ENCODE measurements around the gene TRIM15.
A peak's percentile ranks its signal among the peaks of the same experiment; 100 is the strongest.
"Not testable (repeated sequence)": the region's sequence is repeated elsewhere in the genome, so short reads cannot be mapped to it uniquely, and the experiment has no call there.

The TRIM15 gene

DNA sequence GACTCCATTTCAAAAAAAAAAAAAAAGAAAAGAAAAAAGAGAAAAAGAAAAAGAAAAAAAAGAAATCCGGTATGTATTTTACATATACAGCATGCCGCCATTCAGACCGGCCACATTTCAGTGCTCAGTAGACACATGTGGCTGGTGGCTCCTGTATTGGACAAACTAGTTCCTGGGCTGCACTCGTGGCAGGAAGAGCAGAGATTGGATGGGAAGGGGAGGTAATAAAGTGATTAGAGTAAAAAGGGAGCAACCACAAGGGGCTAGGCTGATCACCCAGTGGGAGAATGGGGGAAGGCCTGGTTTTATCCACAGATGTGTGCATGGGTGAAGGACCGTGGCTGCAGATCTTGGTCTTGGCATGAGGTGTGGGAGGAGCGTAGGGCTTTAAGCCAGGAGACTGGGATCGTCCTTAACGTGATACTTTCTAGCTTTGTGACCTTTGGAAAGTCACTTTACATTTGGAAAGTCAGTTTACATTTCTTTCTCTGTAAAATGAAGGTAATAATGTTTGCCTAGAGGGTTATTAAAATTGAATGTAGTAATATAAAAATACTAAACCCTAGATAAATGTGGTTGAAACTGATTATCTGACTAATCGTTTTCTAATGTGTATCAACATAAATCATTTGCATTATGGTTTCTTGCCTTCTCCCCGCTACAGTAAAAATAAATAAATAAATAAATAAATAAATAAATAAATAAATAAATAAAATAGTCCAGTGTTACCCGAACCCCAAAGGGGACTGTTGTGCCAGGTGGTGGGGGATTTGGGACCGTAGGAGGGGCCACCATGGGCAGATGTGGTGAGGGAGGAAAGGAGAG, 869 bp upstream of the TRIM15 start:
- peak; percentile 34 for DNase-seq (ENCODE audit: low spot score)

DNA sequence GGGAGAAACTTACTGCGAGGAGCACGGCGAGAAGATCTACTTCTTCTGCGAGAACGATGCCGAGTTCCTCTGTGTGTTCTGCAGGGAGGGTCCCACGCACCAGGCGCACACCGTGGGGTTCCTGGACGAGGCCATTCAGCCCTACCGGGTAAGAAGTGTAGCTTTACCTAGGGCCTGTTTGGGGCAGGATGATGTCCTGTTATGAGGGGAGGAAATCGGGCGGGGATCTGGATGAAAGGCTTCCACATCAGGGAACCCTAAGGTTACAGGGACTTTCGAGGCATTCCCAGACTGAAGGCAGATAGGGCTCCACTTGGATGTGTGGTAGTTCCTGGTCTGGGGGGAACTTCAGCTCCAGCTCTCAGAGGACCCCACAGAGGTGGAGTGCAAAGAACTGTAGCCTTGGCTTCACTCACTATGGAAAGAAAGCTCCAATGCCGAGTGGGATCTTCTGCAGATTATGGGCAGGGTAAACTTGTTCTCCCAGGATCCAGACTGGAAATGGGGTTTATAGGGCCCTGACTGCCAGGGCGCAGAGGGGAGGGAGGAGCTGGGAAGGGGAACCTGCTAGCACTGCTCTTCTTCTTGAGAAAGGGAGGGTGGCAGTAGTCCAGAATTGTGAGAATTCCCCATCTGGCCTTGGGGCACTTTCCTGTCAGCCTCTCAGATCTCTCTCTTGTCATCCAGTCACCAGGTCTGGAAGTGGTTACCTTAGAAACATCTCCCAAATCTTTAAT, 740 bp downstream of the TRIM15 start:
- DNase-seq (ENCODE audit: low spot score), result peak; percentile 43

DNA sequence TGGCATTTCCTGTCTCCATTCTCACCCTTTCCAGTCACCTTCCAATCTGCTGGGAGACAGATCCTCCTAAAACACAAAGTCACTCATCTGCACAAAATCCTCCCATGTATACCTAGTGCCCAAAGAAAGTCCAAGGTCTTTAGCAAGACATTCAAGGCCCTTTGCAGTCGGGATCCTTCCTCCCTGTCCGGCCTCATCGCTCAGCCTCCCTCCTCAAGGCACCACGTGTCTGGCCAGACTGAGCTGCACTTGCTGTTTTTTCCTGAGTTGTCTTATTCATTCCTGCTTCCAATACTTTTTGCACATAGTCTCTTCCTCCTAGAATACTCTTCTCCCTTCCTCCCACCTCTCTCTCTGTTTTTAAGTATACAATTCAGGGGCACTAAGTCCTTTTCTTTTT, 1.4 kb downstream of the TRIM15 start:
- no peak for DNase-seq (ENCODE audit: low spot score)

DNA sequence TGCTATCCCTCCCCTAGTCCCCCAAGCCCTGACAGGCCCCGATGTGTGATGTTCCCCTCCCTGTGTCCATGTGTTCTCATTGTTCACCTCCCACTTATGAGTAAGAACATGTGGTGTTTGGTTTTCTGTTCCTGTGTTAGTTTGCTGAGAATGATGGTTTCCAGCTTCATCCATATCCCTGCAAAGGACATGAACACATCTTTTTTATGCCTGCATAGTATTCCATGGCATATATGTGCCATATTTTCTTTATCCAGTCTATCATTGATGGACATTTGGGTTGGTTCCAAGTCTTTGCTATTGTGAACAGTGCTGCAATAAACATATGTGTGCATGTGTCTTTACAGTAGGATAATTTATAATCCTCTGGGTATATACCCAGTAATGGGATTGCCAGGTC, 1.9 kb downstream of the TRIM15 start:
- DNase-seq (ENCODE audit: low spot score), result not testable (repeated sequence)

DNA sequence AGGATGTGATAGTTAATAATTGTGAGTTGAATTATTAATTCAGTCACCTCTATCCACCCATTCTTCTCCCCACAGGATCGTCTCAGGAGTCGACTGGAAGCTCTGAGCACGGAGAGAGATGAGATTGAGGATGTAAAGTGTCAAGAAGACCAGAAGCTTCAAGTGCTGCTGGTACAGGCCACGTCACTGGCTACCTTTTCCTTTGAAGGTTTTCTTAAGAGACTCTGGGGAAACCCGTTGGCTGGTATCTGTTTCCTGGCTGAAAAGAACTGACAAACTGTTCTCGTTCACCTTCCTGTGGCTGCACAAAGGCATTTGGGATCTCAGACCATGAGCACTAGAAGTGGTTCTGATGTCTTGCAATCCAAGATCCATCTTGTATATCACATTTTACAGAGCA, 3.8 kb downstream of the TRIM15 start:
- DNase-seq (ENCODE audit: low spot score), result no peak

DNA sequence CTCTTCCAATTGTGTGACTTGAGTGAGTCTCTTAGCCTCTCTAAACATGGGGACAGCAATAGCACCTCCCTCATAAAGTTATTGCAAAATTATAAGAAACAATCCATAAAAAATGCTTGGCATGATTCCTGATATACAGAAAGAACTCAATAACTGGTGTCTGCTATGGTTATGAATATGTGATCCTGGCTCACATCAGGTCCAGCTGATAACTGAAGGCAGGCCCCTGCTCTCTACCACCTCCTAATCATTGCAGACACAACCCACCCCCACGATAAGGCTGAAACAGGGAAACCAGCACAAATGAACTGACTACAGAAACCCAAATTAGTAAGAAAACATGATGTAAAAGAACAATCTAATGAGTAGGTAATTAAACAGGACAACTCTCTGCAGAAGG, 5.4 kb downstream of the TRIM15 start:
- DNase-seq (ENCODE audit: low spot score), result peak; percentile 72

DNA sequence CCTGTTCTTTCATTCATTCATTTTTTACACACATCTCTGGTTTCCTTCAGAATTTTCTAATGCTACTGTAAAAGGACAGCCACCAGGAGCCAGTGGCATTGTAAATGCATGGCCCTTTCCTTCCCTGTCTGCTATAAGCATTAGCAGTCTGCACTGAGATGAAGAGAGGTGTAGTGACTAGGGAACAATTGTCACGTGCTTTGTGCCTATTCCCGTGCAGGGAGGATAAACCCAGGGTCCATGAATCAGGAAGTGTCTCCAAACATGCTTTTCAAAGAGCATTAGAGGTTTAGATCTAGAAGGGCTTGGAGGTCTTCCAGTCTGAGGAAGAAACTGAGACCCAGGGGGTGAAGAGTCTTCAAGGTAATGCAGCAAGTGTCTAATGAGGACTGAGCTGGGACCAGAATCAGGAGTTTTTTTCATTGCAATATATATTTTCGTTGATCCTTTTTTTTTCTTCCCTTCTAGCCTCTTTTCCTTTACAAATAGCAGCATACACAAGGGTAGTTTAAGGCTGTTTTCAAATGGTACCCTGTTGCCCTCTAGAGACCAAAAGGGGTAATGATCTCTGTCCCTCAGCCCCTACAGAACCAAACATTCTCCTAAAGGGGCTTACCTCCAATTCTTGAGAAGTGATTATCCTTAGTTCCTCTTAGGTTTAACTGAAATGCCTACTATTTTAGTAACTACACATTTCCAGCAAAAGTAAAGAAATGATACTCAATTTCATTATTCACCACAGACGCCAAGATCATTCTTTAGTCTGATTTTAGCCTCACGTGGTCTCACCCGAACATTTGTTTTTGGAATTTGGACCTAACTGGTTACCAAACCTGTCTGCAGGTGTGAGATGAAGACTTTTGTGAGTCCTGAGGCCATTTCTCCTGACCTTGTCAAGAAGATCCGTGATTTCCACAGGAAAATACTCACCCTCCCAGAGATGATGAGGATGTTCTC, 6.6 kb downstream of the TRIM15 start:
- DNase-seq (ENCODE audit: low spot score), result peak; percentile 84

DNA sequence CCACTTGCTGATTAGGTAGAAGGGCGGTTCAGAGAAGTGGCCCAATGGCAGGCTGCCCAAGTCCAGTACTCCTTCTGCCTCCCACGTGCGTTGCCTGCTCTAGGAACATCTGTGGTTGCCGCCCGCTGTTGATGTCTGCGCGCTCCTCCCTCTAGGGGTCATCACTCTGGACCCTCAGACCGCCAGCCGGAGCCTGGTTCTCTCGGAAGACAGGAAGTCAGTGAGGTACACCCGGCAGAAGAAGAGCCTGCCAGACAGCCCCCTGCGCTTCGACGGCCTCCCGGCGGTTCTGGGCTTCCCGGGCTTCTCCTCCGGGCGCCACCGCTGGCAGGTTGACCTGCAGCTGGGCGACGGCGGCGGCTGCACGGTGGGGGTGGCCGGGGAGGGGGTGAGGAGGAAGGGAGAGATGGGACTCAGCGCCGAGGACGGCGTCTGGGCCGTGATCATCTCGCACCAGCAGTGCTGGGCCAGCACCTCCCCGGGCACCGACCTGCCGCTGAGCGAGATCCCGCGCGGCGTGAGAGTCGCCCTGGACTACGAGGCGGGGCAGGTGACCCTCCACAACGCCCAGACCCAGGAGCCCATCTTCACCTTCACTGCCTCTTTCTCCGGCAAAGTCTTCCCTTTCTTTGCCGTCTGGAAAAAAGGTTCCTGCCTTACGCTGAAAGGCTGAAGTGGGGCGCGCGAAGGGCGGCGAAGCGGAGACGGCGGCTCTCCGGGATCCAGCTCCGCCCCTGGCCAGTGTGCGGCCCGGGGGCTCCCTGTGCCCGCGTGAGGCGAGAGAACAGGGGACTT, 8.5 kb downstream of the TRIM15 start:
- peak; percentile 52 for DNase-seq (ENCODE audit: low spot score)

DNA sequence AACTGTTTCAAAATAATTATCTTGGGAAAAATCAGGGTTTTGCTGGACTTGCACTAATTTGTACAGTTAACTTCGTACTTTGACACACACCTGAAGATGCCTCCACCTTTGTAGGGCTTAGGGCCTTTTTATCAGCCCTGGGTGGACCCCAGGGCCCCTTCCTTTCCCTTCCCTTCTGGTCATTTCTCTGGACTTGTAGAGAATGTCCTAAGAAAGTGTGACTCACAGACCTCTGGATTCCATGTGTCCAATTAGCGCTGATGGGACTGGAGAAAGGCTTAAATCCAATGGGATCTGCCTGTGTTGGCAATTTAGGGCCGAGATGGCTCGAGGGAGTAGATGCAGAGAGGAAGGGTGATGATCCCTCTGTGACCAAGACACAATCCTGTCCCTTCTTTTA, 9.3 kb downstream of the TRIM15 start:
- DNase-seq (ENCODE audit: low spot score), result no peak

DNA sequence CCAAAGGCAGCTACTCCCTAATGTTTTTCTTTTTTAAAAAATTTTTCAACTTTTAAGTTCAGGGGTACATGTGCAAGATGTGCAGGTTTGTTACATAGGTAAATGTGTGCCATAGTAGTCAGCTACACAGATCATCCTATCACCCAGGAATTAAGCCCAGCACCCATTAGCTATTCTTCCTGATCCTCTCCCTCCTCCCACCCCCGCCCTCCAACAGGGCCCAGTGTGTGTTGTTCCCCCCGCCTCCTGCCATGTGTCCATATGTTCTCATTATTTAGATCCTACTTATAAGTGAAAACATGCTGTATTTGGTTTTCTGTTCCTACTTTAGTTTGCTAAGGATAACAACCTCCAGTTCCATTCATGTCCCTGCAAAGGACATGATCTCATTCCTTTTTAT, 12.4 kb downstream of the TRIM15 start:
- no peak for DNase-seq (ENCODE audit: low spot score)

DNA sequence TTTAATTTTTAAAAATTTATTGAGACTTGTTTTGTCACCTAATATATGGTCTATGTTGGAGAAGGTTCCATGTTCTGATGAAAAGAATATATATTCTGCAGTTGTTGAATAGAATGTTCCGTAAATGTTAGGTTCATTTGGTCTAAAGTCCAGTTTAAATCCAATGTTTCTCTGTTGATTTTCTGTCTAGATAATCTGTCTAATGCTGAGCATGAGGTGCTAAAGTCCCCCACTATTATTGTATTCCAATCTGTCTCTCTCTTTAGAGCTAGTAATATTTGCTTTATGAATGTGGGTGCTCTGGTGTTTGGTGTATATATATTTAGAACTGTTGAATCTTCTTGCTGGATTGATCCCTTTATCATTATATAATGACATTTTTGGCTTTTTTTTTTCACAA, 15.5 kb downstream of the TRIM15 start:
- no peak for DNase-seq (ENCODE audit: low spot score)

DNA sequence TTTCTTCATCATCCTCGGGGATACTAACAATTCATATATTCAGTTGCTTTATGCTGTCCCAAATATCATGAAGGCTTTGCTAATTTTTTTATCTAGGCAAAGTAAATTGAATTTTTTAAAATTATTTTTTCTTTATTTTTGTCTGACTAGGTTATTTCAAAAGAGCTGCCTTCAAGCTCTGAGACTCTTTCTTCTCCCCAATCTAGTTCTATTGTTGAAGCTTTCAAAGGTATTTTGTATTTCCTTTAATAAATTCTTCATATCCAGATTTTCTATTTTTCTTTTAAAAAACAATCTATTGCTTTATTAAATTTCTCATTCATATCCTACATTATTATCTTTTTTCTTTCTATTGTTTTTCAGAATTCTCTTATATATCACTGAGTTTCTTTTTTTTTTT, 16.8 kb downstream of the TRIM15 start:
- DNase-seq (ENCODE audit: low spot score), result no peak

DNA sequence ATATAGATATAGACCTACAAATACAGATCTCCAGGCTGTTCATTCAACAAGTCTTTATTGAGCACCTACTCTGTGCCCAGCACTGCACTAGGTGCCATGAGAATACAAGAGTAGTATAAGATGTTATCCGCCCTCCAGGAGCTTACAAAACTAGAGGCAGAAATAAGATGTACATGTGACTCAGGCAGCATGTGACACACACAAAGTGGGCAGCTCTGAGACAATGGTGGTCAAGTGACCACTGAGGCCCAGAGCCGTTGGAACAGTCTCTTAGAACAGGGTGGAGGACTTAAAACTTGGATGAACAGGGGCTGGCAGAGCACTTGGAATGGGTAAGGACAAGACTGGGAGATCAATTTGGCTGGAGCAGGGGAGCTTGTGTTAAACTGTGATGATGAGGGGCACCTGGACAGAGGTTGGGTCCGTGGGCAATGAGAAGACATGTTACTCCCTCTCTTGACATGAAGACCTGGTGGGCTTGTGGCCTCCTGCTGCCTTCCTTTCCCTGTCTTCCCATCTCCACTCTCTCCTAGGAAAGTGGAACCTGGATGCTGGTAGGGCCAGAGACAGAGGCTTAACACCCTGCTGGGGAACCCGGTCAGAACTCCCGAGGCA, 21.2 kb downstream of the TRIM15 start:
- DNase-seq (ENCODE audit: low spot score), result no peak

DNA sequence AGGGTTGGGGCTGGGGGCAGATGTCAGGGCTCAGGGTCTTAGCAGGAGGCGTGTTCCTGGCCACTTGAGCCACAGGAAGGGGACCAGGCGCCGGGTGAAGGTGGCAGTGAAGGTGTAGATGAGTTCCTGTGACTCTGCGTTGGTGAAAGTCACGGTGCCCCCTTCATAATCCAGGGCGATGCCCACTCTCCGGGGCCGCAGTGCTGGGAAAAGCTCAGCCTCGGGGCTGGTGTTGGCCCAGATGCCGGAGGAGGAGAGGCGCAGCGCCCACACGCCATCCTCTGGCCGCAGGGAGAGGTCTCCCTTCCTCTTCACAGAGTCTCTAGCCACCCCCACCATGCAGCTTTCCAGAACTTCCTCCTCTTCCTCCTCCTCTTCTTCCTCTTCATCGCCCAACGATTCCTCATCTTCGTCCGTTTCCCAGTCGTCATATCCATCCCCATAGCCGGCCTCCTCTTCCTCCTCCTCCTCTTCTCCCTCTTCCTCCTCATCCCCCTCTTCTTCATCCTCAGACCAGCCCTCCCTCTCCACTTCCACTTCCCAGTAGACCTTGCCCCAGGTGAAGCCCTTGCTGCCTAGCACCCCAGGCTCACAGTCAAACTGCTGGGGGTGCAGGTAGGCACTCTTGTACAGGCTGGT, 22.6 kb downstream of the TRIM15 start:
- no peak for DNase-seq (ENCODE audit: low spot score)

DNA sequence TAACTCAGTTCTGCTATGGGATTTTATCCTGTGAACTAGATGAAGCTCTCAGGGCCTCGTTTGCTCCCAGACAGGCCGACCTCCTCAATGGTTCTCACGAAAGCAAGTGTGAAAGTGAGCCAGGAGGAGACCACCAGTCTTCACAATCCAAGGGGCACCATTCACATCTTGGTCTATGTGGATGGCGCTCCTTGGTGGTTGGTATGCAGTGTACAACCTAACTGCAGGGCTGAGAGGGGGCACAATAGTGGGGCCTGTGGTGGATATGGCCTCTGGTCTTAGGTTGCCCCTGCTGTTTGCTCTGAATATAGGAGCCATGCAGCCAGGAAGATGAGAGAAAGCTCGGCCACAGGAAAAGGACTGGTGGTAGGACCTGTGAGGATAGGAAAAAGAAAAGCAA, 25.2 kb downstream of the TRIM15 start:
- no peak for DNase-seq (ENCODE audit: low spot score)

DNA sequence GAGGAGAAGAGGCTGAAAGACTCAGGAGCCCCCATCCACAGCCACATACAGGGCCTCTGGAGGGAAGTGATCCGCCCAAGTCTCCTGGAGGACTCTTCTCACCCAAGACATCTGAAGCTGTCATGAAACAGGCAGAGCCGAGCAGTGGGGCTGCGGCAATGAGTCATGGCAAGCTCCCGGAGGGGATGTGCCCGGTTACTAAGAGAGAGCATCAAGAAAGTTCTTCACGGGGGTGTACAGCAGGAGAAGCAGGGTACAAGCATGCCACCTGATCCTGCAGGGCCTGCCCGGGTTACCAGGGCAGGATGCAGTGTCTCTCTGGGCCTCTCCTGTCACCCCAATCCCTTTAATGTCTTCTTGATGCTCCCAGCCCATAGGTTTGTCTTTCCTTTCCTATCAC, 28.7 kb downstream of the TRIM15 start:
- no peak for DNase-seq (ENCODE audit: low spot score)

DNA sequence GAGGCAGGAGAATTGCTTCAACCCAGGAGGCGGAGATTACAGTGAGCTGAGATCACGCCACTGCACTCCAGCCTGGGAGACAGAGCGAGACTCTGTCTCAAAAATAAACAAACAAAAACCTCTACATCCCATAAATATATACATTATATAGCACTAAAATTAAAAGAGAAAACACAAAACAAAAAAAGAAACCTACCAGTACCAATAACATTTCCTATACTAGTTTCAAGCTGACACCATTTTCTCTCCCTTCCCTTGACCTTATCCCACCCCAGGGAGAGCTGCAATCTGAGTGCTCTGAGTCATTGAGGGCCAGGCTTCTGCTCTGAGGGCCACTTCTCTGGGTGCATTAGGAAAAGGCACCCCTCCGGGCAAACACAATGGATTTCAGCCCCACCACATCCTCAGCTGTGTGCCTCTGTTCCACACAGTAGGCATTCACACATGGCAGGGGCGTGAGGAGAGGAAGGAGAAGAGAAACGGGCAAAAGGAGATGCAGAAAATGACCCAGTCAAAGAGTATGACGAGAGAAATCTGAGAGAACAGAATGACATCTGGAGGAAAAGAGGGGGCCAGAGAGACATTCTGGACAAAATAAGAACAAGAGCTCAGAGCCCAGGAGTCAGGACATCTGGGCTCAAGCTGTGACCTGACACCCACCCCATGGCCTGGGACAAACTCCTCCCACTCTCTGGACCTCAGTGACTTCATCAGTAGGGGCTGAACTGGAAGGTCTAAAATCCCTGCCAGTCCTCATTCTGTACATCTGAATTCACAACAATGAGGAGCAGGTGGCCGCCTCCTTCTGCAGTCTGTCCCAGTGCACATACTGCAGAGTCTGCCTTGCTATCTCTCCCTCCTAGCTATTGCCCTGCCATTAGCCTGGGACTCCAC, 31.7 kb downstream of the TRIM15 start:
- no peak for DNase-seq (ENCODE audit: low spot score)

DNA sequence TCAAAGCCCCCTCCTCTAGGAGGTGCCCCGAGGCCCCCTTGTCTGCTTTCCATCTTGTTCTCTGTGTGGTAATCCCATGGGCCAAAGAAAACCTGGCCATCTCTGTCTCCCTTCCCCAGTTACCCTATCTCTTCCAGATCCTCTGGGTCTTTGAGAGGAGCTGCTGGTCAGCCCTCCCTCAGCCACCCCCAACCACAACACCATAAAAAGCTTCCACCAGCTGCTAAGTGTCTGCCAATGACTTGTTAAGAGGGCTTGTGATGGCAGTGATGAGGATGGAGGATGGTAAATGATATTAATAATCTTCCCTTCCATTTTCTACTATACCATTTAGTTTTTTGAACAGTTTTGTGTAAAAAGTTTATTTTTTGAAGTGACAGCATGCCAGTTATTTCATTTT, 32.6 kb downstream of the TRIM15 start:
- no peak for DNase-seq (ENCODE audit: low spot score)

DNA sequence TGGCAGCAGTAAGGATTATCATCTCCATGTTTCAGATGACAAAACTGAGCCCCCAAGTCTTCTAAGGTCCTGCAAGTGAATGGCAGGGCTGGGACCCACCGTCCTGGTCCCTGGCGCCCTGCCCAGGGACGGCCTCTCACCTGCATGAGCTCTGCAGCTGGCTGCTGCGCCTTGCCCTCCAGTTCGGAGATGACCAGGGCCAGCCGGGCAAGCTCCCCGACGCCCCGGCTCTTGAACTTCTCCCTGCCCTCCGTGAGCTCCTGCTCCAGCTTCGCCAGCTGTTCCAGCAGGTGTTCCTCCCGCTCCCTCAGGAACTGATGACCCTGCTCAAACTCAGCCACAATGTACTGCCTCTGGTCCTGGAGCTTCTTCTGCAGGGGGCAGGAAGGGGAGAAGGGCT, 33.0 kb downstream of the TRIM15 start:
- no peak for DNase-seq (ENCODE audit: low spot score)

All from hematopoietic multipotent progenitor cell treated with erythropoietin and hydrocortisone succinate and interleukin-3 and kit ligand, for 15 days (in vitro differentiated cells).